K562 (cell line): ENCODE data around the gene MYMX. TPM values are rescaled to one million over a fixed set of nuclear protein-coding genes. Genes with fewer than 3 reads are reported as not detected.

Experiments used
- ARID3A ChIP-seq: IDR thresholded peaks from 2 replicates; pipeline ENCODE4 v1.6.1; 2012; ENCODE audit warnings: low read depth, low read length, improper control_type of control experiment, borderline replicate concordance
- C11orf30 ChIP-seq: fragments of 450-650 bp; IDR thresholded peaks from 2 replicates; pipeline ENCODE4 v1.6.1; 2016; ENCODE audit warnings: low read depth, mild to moderate bottlenecking
- CBFB ChIP-seq: sonication (generic); formaldehyde crosslinking; IDR thresholded peaks from 2 replicates; pipeline ENCODE4 v1.4.0; 2020; ENCODE audit warnings: mild to moderate bottlenecking, missing genetic modification reagents
- CREM ChIP-seq: IDR thresholded peaks from 2 replicates; pipeline ENCODE4 v1.6.1; 2014; ENCODE audit warnings: antibody characterized with exemption, low read depth
- FOXK2 ChIP-seq, 2 experiments: fragments of 450-650 bp; IDR thresholded peaks in 1 of 2; conservative IDR thresholded peaks in 1 of 2; 2 replicates each; pipeline ENCODE4 v1.6.1; 2016; ENCODE audit warnings: low read depth in 2 of 2, mild to moderate bottlenecking in 1 of 2
- GTF2A2 ChIP-seq: IDR thresholded peaks from 2 replicates; pipeline ENCODE4 v1.6.1; 2016; ENCODE audit warnings: mild to moderate bottlenecking, missing genetic modification characterization, missing compliant biosample characterization
- HOMEZ ChIP-seq: fragments of 250-450 bp; sonication (Bioruptor Pico); IDR thresholded peaks from 2 replicates; pipeline ENCODE4 v1.4.0; 2020; ENCODE audit warnings: mild to moderate bottlenecking, moderate library complexity
- MCM7 ChIP-seq, 2 experiments: fragments of 450-650 bp; IDR thresholded peaks; 2 replicates each; pipeline ENCODE4 v1.6.1; 2016 to 2018
- MTA1 ChIP-seq: fragments of 450-650 bp; IDR thresholded peaks from 2 replicates; pipeline ENCODE4 v1.6.1; 2017; ENCODE audit warnings: borderline replicate concordance
- MYBL2 ChIP-seq, 2 experiments: fragments of 450-650 bp in 1 of 2; sonication (generic) in 1 of 2; formaldehyde crosslinking in 1 of 2; IDR thresholded peaks; 2 replicates each; pipeline versions ENCODE4 v1.6.1 to v1.8.1; 2017 to 2022; ENCODE audit warnings: borderline replicate concordance in 1 of 2, inconsistent platforms in 1 of 2, low read depth in 1 of 2, mild to moderate bottlenecking in 1 of 2, missing genetic modification reagents in 1 of 2, moderate library complexity in 1 of 2
- PHF21A ChIP-seq: fragments of 450-650 bp; IDR thresholded peaks from 2 replicates; pipeline ENCODE4 v1.6.1; 2017; ENCODE audit warnings: low read depth, borderline replicate concordance
- POLR2B ChIP-seq: fragments of 450-650 bp; IDR thresholded peaks from 2 replicates; pipeline ENCODE4 v1.6.1; 2018; ENCODE audit warnings: low read depth; ENCODE audit not compliant: partially characterized antibody
- SLC30A9 ChIP-seq: fragments of 250-450 bp; sonication (Bioruptor Pico); IDR thresholded peaks from 2 replicates; pipeline ENCODE4 v1.8.0; 2022; ENCODE audit warnings: mild to moderate bottlenecking, moderate library complexity
- SMARCB1 ChIP-seq: IDR thresholded peaks from 2 replicates; pipeline ENCODE4 v1.6.1; 2011; ENCODE audit warnings: improper control_type of control experiment, low read depth; ENCODE audit not compliant: insufficient read length
- STAT6 ChIP-seq: sonication (generic); formaldehyde crosslinking; IDR thresholded peaks from 2 replicates; pipeline ENCODE4 v1.8.1; 2023; ENCODE audit warnings: mild to moderate bottlenecking, missing genetic modification reagents
- TEAD1 ChIP-seq, 2 experiments: fragments of 450-650 bp in 1 of 2; sonication (generic) in 1 of 2; formaldehyde crosslinking; IDR thresholded peaks; 2 replicates each; pipeline versions ENCODE4 v1.4.0 to v1.8.0; 2020 to 2022; ENCODE audit warnings: mild to moderate bottlenecking in 2 of 2, missing genetic modification reagents in 1 of 2
- TFE3 ChIP-seq: fragments of 450-650 bp; formaldehyde crosslinking; IDR thresholded peaks from 2 replicates; pipeline ENCODE4 v1.4.0; 2020; ENCODE audit warnings: mild to moderate bottlenecking, mixed read lengths
- ZC3H11A ChIP-seq: IDR thresholded peaks from 2 replicates; pipeline ENCODE4 v1.6.1; 2012; ENCODE audit warnings: low read depth, low read length, improper control_type of control experiment
- ZC3H8 ChIP-seq: fragments of 450-650 bp; IDR thresholded peaks from 2 replicates; pipeline ENCODE4 v1.6.1; 2017
- ZNF140 ChIP-seq: fragments of 250-450 bp; sonication (Bioruptor Pico); IDR thresholded peaks from 2 replicates; pipeline ENCODE4 v1.8.0; 2021; ENCODE audit warnings: moderate library complexity, mild to moderate bottlenecking, inconsistent platforms
- ZNF436 ChIP-seq: fragments of 250-450, 450-650 bp; sonication (Bioruptor Pico); formaldehyde crosslinking; IDR thresholded peaks from 2 replicates; pipeline ENCODE4 v1.7.0; 2020; ENCODE audit warnings: mild to moderate bottlenecking
- polyA plus RNA-seq, 8 experiments: library from polyadenylated mRNA; depleted of rRNA in 4 of 8; stranded (reverse) in 5 of 8; unstranded in 3 of 8; fragments of >200 nt; fragmentation: Nextera tagmentation in 2 of 8; fragmentation: Illumina TruSeq in 1 of 8; extraction: Ambion mirVana in 2 of 8; extraction: Trizol in 1 of 8; gene quantifications; 2 replicates each; pipeline versions ENCODE4 v1.2.1 to v1.2.3, GENCODE V29; 2011 to 2014; ENCODE audit warnings: inconsistent platforms in 1 of 8, missing spikeins in 1 of 8
- total RNA-seq, 7 experiments: library from RNA; depleted of rRNA in 6 of 7; stranded (reverse); fragments of >200 nt in 6 of 7; fragmentation: Illumina TruSeq in 2 of 7; extraction: Trizol in 2 of 7; gene quantifications; 2 replicates each; pipeline versions ENCODE4 v1.2.1 to v1.2.3, GENCODE V29; 2011 to 2021; ENCODE audit warnings: low replicate concordance in 1 of 7

The MYMX gene
- total and polyA plus RNA-seq, 9 of the 15 experiments (the other 6 are each of a cell fraction or from before 2014, with no cell fraction given): 0.12 TPM; not detected in 8

- no peak for TF ChIP-seq ARID3A
- no peak for TF ChIP-seq SLC30A9 (CRISPR knock-in tag)
- TF ChIP-seq PHF21A: no peak
- TF ChIP-seq MCM7 (IDR thresholded peaks at IDR 0.05): no peak
- no peak for TF ChIP-seq TEAD1 (CRISPR knock-in tag; IDR thresholded peaks at IDR 0.05)
- TF ChIP-seq HOMEZ (CRISPR knock-in tag): no peak
- TF ChIP-seq ZNF140 (CRISPR knock-in tag): no peak
- no peak for TF ChIP-seq ZC3H11A
- 0 out of 4 replicates have a peak, but pooled peaks of 1 of the 2 experiments have one; percentile 33 for TF ChIP-seq FOXK2 (conservative IDR thresholded peaks at IDR 0.05 in 1 of 2, IDR thresholded peaks at IDR 0.05 in 1 of 2; ENCODE audit: low read depth in 2 of 2)
- no peak for TF ChIP-seq MTA1
- TF ChIP-seq MYBL2 (IDR thresholded peaks at IDR 0.05; ENCODE audit: low read depth): no peak
- no peak for TF ChIP-seq MYBL2 (CRISPR knock-in tag; IDR thresholded peaks at IDR 0.05; ENCODE audit: borderline replicate concordance)
- no peak for TF ChIP-seq GTF2A2 (tag)
- TF ChIP-seq CREM: 0 out of 2 replicates have a peak, but pooled peaks have one; percentile 34
- TF ChIP-seq ZC3H8: peak; percentile 64; the same call in 1 of the 2 replicates
- TF ChIP-seq TFE3 (CRISPR knock-in tag): no peak
- no peak for TF ChIP-seq STAT6 (CRISPR knock-in tag)
- no peak for TF ChIP-seq C11orf30
- TF ChIP-seq CBFB: no peak
- TF ChIP-seq ZNF436: no peak
- TF ChIP-seq SMARCB1: no peak
- no peak for TF ChIP-seq POLR2B
Measured at GRCh38 chr6:44226368-44227147, 9.8 kb downstream of the MYMX start (continued).
